ENCODE data around the gene ZBTB3. TPM values are rescaled to one million over a fixed set of nuclear protein-coding genes. Genes with fewer than 3 reads are reported as not detected.

ZBTB3 gene
- total RNA-seq, 4 donors from 2014 or later, result 5.3 to 7.3 (median 5.8) TPM

GRCh38 chr11:62791501-62792201, 37.7 kb upstream of the ZBTB3 start, which contains the start of gene TMEM223:
TSS of gene TMEM223 (minus strand) at chr11:62792006. CDS start at chr11:62791994, 12 bp downstream.
- TF ChIP-seq CTCF (IDR thresholded peaks at IDR 0.05), result no peak
- peak; percentile 82 for ATAC-seq (ENCODE audit: low FRiP score)
- peak; percentile 57 for DNase-seq (ENCODE audit: low spot score)

DNA sequence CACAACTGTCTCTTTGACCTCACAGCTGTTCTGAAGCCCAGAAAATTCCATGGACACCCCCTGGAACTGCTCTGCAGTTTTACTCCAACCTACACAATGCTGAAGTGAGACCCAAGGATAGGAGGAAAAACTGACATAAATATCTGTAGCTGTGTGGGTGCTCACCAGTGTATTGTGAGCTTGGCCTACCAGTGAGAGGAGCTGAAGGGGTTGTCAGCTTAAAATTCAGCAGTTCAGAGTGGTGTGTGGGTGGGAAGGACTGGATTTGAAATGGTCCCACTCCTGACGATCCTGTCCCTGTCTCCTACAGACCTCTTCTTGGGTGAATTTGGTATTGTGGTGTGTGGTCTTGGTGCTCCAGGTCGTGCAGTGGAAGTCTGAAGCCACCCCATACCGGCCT, 35.6 kb upstream of the ZBTB3 start:
- ATAC-seq (ENCODE audit: low FRiP score) (no peak), DNase-seq (ENCODE audit: low spot score) (no peak)
- TF ChIP-seq CTCF (IDR thresholded peaks at IDR 0.05), result no peak

- DNase-seq (ENCODE audit: low spot score) (no peak), ATAC-seq (ENCODE audit: low FRiP score) (no peak)
- no peak for TF ChIP-seq CTCF (IDR thresholded peaks at IDR 0.05)
These were observed 35.0 kb upstream of the ZBTB3 start for GRCh38 chr11:62788991-62789390.

DNA sequence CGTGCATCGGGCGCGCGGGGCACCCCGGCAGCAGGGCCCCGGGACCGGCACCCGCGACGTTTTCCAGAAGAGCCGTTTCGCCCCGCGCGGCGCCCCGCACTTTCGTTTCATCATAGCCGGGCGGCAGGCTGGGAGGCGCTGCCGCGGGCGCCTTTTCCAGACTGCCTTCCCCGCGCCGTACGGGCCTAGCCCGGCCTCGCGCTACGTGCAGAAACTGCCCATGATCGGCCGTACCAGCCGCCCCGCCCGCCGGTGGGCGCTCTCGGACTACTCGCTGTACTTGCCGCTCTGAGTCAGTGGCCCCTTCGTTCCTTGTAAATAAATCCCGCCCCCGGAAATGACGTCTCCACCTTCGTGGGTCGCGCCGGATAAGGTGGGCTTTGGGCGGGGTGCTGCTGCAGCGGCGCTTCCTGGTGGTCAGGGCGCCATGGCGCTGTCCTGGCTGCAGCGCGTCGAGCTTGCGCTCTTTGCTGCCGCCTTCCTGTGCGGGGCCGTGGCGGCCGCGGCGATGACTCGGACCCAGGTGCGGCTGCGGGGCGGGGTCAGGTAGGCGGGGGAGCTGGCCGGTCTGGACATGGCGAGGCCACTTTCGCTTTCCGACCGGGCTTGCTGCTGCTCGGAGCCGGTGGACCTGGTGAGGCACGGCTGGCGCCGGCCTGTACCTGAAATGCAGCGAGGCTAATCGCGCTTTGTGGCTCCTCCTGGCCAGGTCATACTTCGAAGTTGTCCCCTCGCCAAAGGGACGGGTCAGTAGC, 33.2 kb upstream of the ZBTB3 start, which contains the start of gene TMEM179B:
TSS of gene TMEM179B (plus strand) at position 398 of the 755 bp plus-strand sequence. CDS start at position 428, 30 bp downstream.
- peak; percentile 91 for ATAC-seq (ENCODE audit: low FRiP score)
- TF ChIP-seq CTCF (IDR thresholded peaks at IDR 0.05), result peak in 1 of 3 donors; percentile 56
- DNase-seq (ENCODE audit: low spot score), result peak; percentile 99

- TF ChIP-seq CTCF (IDR thresholded peaks at IDR 0.05), result peak in 1 of 3 donors; percentile 92
- DNase-seq (ENCODE audit: low spot score), result peak; percentile 58
These were observed 32.5 kb upstream of the ZBTB3 start for GRCh38 chr11:62786318-62787004.

DNA sequence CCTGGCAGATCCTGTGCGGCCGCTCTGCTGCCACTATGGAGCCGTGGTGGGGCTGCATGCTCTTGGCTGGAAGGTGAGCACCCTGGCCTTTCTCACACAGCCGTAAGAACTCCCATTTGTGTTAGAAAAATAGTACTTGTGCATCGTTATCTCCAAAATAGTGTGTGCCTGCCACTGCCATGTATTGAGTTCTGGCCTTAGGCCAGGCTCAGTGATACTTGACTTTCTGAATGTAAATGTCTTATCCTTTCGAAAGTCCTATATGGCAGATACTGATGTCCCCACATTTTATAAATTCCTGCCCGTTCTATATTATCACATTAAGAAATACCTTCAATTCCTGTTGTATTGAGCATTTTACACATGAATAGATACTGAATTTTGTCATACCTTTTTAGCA, 28.8 kb upstream of the ZBTB3 start:
- no peak for TF ChIP-seq CTCF (IDR thresholded peaks at IDR 0.05)
- DNase-seq (ENCODE audit: low spot score), result no peak
- no peak for ATAC-seq (ENCODE audit: low FRiP score)

More at GRCh38 chr11:62786318-62787004, 32.5 kb upstream of the ZBTB3 start:
- peak; percentile 81 for ATAC-seq (ENCODE audit: low FRiP score)
